Measurements from ENCODE around the gene ZIC2.

- TF ChIP-seq CTCF (conservative IDR thresholded peaks at IDR 0.05; ENCODE audit: low read depth, low read length), result no peak
- TF ChIP-seq EZH2 (IDR thresholded peaks at IDR 0.05; ENCODE audit: borderline replicate concordance, low read depth, low read length, poor library complexity, severe bottlenecking), result no peak
Measured at GRCh38 chr13:99985241-99985874, 3.8 kb downstream of the ZIC2 start.

All from A673 (cell line).